Bronchial epithelial cell (primary cell): ENCODE data around the gene C3orf38. TPM values are rescaled to one million over a fixed set of nuclear protein-coding genes. Genes with fewer than 3 reads are reported as not detected.

Experiments used
- DNase-seq: peaks from one replicate; pipeline ENCODE4 v3.0.0-alpha.2; 2010; ENCODE audit warnings: low read depth
- FAIRE-seq: peaks from 2 replicates; lab custom pipeline; 2011; peaks lifted over from hg19 to GRCh38; lab: Jason Lieb, UNC
- H3K27me3 ChIP-seq: 2 replicates; pipeline ENCODE4 v1.5.1; 2011; ENCODE audit warnings: low read length; ENCODE audit not compliant: control insufficient read depth, insufficient read depth
- H3K36me3 ChIP-seq: 2 replicates; pipeline ENCODE4 v1.5.1; 2011; ENCODE audit warnings: low read length; ENCODE audit not compliant: control insufficient read depth, insufficient read depth
- H3K4me3 ChIP-seq: 2 replicates; pipeline ENCODE4 v1.5.1; 2011; ENCODE audit warnings: mild to moderate bottlenecking, low read depth, low read length, control low read depth
- total RNA-seq: library from RNA; depleted of rRNA; stranded (reverse); fragments of >200 nt; gene quantifications from 2 replicates; pipeline ENCODE4 v1.2.1, GENCODE V29; 2014
- TF ChIP-seq, protein P1 (sequence below): IDR thresholded peaks from 2 replicates; pipeline ENCODE4 v1.5.1; 2011; ENCODE audit warnings: mild to moderate bottlenecking, moderate library complexity, low read length, control low read depth, inconsistent platforms; ENCODE audit not compliant: insufficient read depth, severe bottlenecking

The C3orf38 gene
- total RNA-seq, 1 donor from 2014 or later, result 26.6 TPM

DNA sequence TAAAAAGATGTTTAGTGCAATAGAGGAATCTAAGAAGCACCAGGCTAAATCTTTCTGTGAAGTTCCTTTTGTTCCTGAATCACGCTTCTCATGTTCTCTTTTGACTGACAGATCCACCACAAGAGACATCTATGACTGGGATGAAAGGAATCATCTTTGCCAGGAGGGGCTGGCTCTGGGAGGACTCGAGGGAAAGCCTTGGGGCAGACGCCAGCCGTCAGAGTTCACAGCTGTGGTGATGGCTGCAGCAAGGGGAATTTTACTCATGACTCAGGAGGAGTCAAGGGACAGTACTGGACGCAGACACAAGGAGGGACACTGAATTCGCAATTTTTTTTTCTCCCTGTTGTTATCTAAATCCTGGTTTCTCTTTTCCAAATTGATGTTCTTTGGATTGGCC, 38.7 kb downstream of the C3orf38 start:
- Histone ChIP-seq H3K36me3 (no peaks in the 10 kb centered on the region), H3K27me3 (no peaks in the 10 kb centered on the region), H3K4me3 (no peak overlapping the region)
- TF ChIP-seq, protein P1, sequence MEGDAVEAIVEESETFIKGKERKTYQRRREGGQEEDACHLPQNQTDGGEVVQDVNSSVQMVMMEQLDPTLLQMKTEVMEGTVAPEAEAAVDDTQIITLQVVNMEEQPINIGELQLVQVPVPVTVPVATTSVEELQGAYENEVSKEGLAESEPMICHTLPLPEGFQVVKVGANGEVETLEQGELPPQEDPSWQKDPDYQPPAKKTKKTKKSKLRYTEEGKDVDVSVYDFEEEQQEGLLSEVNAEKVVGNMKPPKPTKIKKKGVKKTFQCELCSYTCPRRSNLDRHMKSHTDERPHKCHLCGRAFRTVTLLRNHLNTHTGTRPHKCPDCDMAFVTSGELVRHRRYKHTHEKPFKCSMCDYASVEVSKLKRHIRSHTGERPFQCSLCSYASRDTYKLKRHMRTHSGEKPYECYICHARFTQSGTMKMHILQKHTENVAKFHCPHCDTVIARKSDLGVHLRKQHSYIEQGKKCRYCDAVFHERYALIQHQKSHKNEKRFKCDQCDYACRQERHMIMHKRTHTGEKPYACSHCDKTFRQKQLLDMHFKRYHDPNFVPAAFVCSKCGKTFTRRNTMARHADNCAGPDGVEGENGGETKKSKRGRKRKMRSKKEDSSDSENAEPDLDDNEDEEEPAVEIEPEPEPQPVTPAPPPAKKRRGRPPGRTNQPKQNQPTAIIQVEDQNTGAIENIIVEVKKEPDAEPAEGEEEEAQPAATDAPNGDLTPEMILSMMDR, result no peak
- FAIRE-seq, result no peak
- no peak for DNase-seq

GRCh38 chr3:88189361-88189810, 39.6 kb downstream of the C3orf38 start:
- FAIRE-seq, result no peak
- DNase-seq, result peak; percentile 9
- no peak overlapping the region for H3K4me3 ChIP-seq
- TF ChIP-seq, protein P1, result no peak
- H3K36me3 ChIP-seq, result no peaks in the 10 kb centered on the region
- no peaks in the 10 kb centered on the region for H3K27me3 ChIP-seq

GRCh38 chr3:88191872-88192409, 42.2 kb downstream of the C3orf38 start:
- H3K4me3 ChIP-seq, result no peak overlapping the region
- no peaks in the 10 kb centered on the region for H3K36me3 ChIP-seq
- FAIRE-seq (no peak), DNase-seq (no peak)
- no peaks in the 10 kb centered on the region for H3K27me3 ChIP-seq
- TF ChIP-seq, protein P1, result no peak

DNA sequence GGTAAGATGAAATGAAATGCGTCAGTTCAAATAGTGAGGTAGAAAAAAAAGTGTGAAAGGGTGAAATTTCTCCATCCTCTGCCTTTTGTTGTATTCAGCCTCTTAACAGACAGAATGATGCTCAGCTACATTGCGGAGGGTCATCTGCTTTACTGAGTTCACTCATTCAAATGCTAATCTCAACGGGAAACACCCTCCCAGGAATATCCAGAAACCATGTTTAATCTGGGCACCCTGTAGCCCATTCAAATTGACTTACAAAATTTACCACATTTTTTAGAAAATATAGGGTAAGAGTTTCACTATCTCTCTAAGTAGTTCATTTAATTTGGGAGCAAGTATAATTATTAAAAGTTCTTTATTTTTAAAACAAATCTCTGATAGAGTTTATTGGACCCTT, 42.9 kb downstream of the C3orf38 start:
- DNase-seq (no peak), FAIRE-seq (no peak)
- Histone ChIP-seq H3K4me3 (no peak overlapping the region), H3K27me3 (no peaks in the 10 kb centered on the region), H3K36me3 (no peaks in the 10 kb centered on the region)
- TF ChIP-seq, protein P1, result no peak

DNA sequence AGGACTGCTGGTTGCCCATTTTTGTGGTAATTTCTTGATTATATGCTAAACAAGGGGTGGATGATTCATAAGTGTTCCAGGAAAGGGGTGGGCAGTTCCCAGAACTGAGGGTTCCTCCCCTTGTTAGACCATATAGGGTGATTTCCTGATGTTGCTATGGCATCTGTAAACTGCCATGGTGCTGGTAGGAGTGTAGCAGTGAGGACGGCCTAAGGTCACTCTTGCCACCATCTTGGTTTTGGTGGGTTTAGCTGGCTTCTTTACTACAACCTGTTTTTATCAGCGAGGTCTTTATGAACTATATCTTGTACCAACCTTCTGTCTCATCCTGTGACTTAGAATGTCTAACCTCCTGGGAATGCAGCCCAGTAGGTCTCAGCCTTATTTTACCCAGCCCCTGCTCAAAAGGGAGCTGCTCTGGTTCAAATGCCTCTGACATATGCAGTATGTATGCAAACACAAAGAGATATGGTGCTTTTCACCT, 46.2 kb downstream of the C3orf38 start:
- H3K4me3 ChIP-seq, result no peak overlapping the region
- no peaks in the 10 kb centered on the region for H3K27me3 ChIP-seq
- TF ChIP-seq, protein P1, result no peak
- DNase-seq (peak; percentile 33), FAIRE-seq (no peak)
- H3K36me3 ChIP-seq, result no peaks in the 10 kb centered on the region

- no peak overlapping the region for H3K4me3 ChIP-seq
- no peak for FAIRE-seq
- TF ChIP-seq, protein P1, result no peak
- H3K27me3 ChIP-seq, result no peaks in the 10 kb centered on the region
- DNase-seq, result no peak
- H3K36me3 ChIP-seq, result no peaks in the 10 kb centered on the region
Observed at GRCh38 chr3:88198121-88198520, 48.4 kb downstream of the C3orf38 start.
